GM18858 (cell line): Measurements from ENCODE around the gene RBM20.

Source experiments
- ATAC-seq: cut with Tn5 transposase; IDR thresholded peaks from one replicate; pipeline ENCODE4 v1.9.1; 2021; ENCODE audit not compliant: unreplicated experiment

The RBM20 gene

GRCh38 chr10:110671788-110672579, 27.8 kb downstream of the RBM20 start:
- peak; percentile 95 for ATAC-seq

- ATAC-seq: peak; percentile 10
Measured at GRCh38 chr10:110672580-110672919, 28.4 kb downstream of the RBM20 start.

- ATAC-seq: no peak
Measured at GRCh38 chr10:110676016-110676415, 31.9 kb downstream of the RBM20 start.

- no peak for ATAC-seq
Measured at GRCh38 chr10:110679486-110680272, 35.5 kb downstream of the RBM20 start.

- ATAC-seq: no peak
Measured at GRCh38 chr10:110680273-110681020, 36.3 kb downstream of the RBM20 start.

GRCh38 chr10:110681023-110681681, 37.0 kb downstream of the RBM20 start:
- ATAC-seq: no peak

GRCh38 chr10:110682348-110682747, 38.2 kb downstream of the RBM20 start:
- no peak for ATAC-seq

GRCh38 chr10:110684800-110685446, 40.8 kb downstream of the RBM20 start:
- no peak for ATAC-seq

GRCh38 chr10:110686047-110686446, 41.9 kb downstream of the RBM20 start:
- ATAC-seq: no peak

GRCh38 chr10:110686949-110687348, 42.8 kb downstream of the RBM20 start:
- ATAC-seq: no peak

GRCh38 chr10:110687400-110687799, 43.3 kb downstream of the RBM20 start:
- ATAC-seq: no peak

- no peak for ATAC-seq
Measured at GRCh38 chr10:110691139-110691538, 47.0 kb downstream of the RBM20 start.

GRCh38 chr10:110694263-110694662, 50.1 kb downstream of the RBM20 start:
- no peak for ATAC-seq

- ATAC-seq: no peak
Measured at GRCh38 chr10:110694820-110695538, 50.8 kb downstream of the RBM20 start.

GRCh38 chr10:110695539-110695886, 51.4 kb downstream of the RBM20 start:
- ATAC-seq: no peak

- ATAC-seq: no peak
Measured at GRCh38 chr10:110696436-110696835, 52.3 kb downstream of the RBM20 start.

GRCh38 chr10:110698340-110698739, 54.2 kb downstream of the RBM20 start:
- ATAC-seq: no peak

GRCh38 chr10:110698782-110699201, 54.7 kb downstream of the RBM20 start:
- ATAC-seq: no peak

GRCh38 chr10:110699859-110700468, 55.8 kb downstream of the RBM20 start:
- no peak for ATAC-seq
